Heart left ventricle (tissue), 13 donors: ENCODE measurements around the gene SPPL3.

ENCODE experiments used
- POLR2A ChIP-seq, 2 donors: fragments of 450-650 bp; IDR thresholded peaks; one replicate each; pipeline ENCODE4 v1.6.1; 2017; ENCODE audit warnings: antibody characterized with exemption in 2 of 2, mild to moderate bottlenecking in 2 of 2, moderate library complexity in 2 of 2
- TF ChIP-seq, protein P1 (sequence below), 12 donors: fragments of 200-600 bp; sonication (generic) in 4 of 12; IDR thresholded peaks; one replicate each; pipeline versions ENCODE4 v1.5.0 to v1.8.0; 2018 to 2022; ENCODE audit warnings: antibody characterized with exemption in 12 of 12, mild to moderate bottlenecking in 5 of 12
- donor health status: ischemic (EF 13 %, LVEDD 7.1; RV severe dilation, severe dysfunction).
- donor health status: DM: no; HTN: yes; CAD: no.
- donor health status: DM: no; HTN: no; CAD: no.
- donor health status: ischemic (EF 25% LVEDD 6.9; RV normal size, moderate dysfunction).
- donor health status: ischemic (EF 25% LVEDD 5.7; RV mildly dilated, moderate dysfunction).
- donor health status: ischemic (EF 35%, LVEDD 5.7; RV mildly dilated, moderate dysfunction).
- donor health status: nonischemic (EF 11% LVEDD 7.7; RV severe dilation, severe dysfunction).
- donor health status: DM: yes; HTN: yes; CAD: no.
- donor health status: PGD.
- donor health status: ischemic (EF 29% LVEDD 5.4; RV normal size, mild dysfunction).
- donor health status: nonischemic (EF 23%, LVEDD 6.1; RV moderate dilation, normal function).

DNA sequence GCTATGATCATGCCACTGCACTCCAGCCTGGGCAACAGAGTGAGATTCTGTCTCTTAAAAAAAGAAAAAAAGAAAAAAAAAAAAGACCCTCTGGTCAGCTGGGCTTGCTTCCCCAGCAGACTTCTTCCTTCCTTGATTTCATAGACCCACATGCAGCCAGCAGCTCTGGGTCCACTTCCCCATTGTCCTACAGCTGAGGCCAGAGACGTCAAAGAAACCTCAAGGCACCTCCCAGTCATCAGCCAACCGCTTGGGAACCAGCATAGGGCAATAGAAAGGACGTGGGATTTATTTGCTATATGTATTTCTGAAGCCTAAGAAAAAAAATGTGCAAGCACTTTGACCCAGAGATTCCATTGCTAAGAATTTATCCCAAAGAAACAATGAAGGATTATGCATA lies 35.4 kb upstream of the SPPL3 start:
- TF ChIP-seq, protein P1, sequence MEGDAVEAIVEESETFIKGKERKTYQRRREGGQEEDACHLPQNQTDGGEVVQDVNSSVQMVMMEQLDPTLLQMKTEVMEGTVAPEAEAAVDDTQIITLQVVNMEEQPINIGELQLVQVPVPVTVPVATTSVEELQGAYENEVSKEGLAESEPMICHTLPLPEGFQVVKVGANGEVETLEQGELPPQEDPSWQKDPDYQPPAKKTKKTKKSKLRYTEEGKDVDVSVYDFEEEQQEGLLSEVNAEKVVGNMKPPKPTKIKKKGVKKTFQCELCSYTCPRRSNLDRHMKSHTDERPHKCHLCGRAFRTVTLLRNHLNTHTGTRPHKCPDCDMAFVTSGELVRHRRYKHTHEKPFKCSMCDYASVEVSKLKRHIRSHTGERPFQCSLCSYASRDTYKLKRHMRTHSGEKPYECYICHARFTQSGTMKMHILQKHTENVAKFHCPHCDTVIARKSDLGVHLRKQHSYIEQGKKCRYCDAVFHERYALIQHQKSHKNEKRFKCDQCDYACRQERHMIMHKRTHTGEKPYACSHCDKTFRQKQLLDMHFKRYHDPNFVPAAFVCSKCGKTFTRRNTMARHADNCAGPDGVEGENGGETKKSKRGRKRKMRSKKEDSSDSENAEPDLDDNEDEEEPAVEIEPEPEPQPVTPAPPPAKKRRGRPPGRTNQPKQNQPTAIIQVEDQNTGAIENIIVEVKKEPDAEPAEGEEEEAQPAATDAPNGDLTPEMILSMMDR (IDR thresholded peaks at IDR 0.05) = no peak
- TF ChIP-seq POLR2A (IDR thresholded peaks at IDR 0.05) = no peak
